H4 (cell line): ENCODE data around the gene SLC26A5. TPM values are rescaled to one million over a fixed set of nuclear protein-coding genes. Genes with fewer than 3 reads are reported as not detected.
"Not testable (repeated sequence)": the region's sequence is repeated elsewhere in the genome, so short reads cannot be mapped to it uniquely, and the experiment has no call there.

ENCODE experiments used
- DNase-seq: peaks from one replicate; pipeline ENCODE4 v3.0.0-alpha.2; 2015; ENCODE audit warnings: low spot score
- total RNA-seq: library from RNA; depleted of rRNA; stranded (reverse); fragments of >200 nt; shearing (Covaris generic); gene quantifications from 2 replicates; pipeline ENCODE4 v1.2.3, GENCODE V29; 2014

SLC26A5 gene
- total RNA-seq, 1 experiment from 2014 or later, result not detected

- DNase-seq, result not testable (repeated sequence)
These were observed 40.0 kb downstream of the SLC26A5 start for GRCh38 chr7:103405789-103406613.

- not testable (repeated sequence) for DNase-seq
These were observed 46.3 kb downstream of the SLC26A5 start for GRCh38 chr7:103399687-103400086.

GRCh38 chr7:103398483-103399127 is 47.4 kb downstream of the SLC26A5 start:
- DNase-seq, result no peak

- no peak for DNase-seq
These were observed 49.5 kb downstream of the SLC26A5 start for GRCh38 chr7:103396471-103396870.

- DNase-seq, result no peak
These were observed 50.9 kb downstream of the SLC26A5 start for GRCh38 chr7:103395071-103395470.

GRCh38 chr7:103394566-103394965 is 51.4 kb downstream of the SLC26A5 start:
- DNase-seq, result no peak

GRCh38 chr7:103391976-103392375 is 54.0 kb downstream of the SLC26A5 start:
- DNase-seq, result no peak

GRCh38 chr7:103391150-103391549 is 54.9 kb downstream of the SLC26A5 start:
- DNase-seq, result no peak

- no peak for DNase-seq
These were observed 56.7 kb downstream of the SLC26A5 start for GRCh38 chr7:103389263-103389662.

- DNase-seq, result no peak
These were observed 57.4 kb downstream of the SLC26A5 start for GRCh38 chr7:103388469-103389140.

GRCh38 chr7:103387242-103387641 is 58.8 kb downstream of the SLC26A5 start:
- DNase-seq, result no peak

GRCh38 chr7:103382032-103382402 is 64.0 kb downstream of the SLC26A5 start:
- DNase-seq, result no peak

GRCh38 chr7:103381280-103382031 is 64.6 kb downstream of the SLC26A5 start:
- no peak for DNase-seq

- no peak for DNase-seq
These were observed 65.4 kb downstream of the SLC26A5 start for GRCh38 chr7:103380395-103381191.

GRCh38 chr7:103379270-103379975 is 66.6 kb downstream of the SLC26A5 start:
- no peak for DNase-seq

- DNase-seq, result no peak
These were observed 72.0 kb downstream of the SLC26A5 start for GRCh38 chr7:103373866-103374643.

GRCh38 chr7:103369432-103369831 is 76.6 kb downstream of the SLC26A5 start:
- no peak for DNase-seq

- no peak for DNase-seq
These were observed 96.2 kb downstream of the SLC26A5 start for GRCh38 chr7:103349805-103350204.

GRCh38 chr7:103348959-103349358 is 97.0 kb downstream of the SLC26A5 start:
- no peak for DNase-seq

GRCh38 chr7:103348452-103348851 is 97.6 kb downstream of the SLC26A5 start:
- DNase-seq, result no peak
